Measurements from ENCODE around the gene C5orf22.

- no peak for TF ChIP-seq POLR2AphosphoS5 (IDR thresholded peaks at IDR 0.05; ENCODE audit: low read depth, low read length)
- no peak for TF ChIP-seq POLR2A (IDR thresholded peaks at IDR 0.05; ENCODE audit: low read depth, low read length)
- TF ChIP-seq TAF1 (IDR thresholded peaks at IDR 0.05; ENCODE audit: borderline replicate concordance, low read depth, low read length), result no peak
Measured at GRCh38 chr5:31561946-31562345, 29.8 kb downstream of the C5orf22 start.

Data from GM12892 (cell line).